ENCODE results near the gene VAPA. TPM values are rescaled to one million over a fixed set of nuclear protein-coding genes. Genes with fewer than 3 reads are reported as not detected.

The VAPA gene
- total RNA-seq, 2 experiments from 2014 or later, result 139 to 176 TPM

DNA sequence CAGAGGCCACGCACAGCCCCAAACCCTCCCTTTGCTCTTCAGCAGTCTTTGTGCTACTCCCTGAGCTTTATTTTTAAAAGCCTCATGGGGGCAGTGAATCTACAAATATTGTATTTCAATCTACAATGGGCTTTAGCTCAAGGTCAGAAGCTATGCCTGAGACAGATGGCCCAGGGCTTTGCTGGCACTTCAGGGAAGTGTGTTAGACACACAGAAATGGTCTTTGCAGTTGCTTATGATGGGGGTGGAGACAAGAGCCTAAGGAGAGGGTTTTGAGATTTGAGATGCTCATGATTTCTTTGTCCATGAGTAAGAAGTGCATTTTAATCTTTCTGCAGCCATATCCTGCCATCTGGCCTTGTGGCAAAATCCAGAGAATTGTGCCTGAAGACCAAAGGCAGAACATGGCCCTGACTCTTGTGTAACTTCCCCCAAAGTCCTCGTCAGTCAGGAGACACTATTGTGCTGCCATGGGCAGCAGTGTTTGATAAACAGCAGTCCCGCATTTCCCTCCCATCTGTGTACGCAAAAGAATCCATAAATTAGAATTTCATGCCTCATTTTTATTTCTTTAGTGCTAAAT, 92.6 kb downstream of the VAPA start:
- no peaks in the 10 kb centered on the region for H3K9me3 ChIP-seq (ENCODE audit: low read length)

DNA sequence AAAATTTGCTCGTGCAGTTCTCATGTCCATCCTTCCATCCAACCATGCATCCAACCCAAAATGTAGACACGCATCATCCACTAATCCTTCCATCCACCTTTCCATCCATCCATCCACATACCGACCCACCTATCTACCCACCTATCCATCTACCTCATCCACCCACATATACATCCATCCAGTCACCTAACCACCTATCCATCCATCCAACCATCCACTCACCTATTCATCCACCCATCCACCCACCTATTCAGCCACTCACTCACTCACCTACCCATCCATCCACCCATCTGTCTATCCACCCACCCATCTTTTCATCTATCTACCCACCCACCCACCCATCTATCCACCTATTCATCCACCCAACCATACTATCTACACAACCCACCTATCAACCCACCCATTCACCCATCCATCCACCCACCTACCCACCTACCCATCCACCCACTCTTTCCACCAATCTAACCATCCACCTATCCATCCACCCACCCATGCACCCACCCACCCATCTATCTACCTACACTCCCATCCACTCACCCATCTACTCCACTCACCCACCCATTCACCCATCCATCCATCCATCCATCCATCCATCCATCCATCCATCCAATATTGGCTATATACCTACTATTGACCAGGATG, 94.3 kb downstream of the VAPA start:
- Histone ChIP-seq H3K4me3 (ENCODE audit: low read depth, low read length, poor library complexity, severe bottlenecking) (no peak overlapping the region), H3K9me3 (ENCODE audit: low read length) (no peaks in the 10 kb centered on the region), H3K36me3 (ENCODE audit: insufficient read depth, low read length) (no peaks in the 10 kb centered on the region), H2AFZ (ENCODE audit: low read length) (no peak overlapping the region), H3K4me1 (ENCODE audit: insufficient read depth, low read length, poor library complexity, severe bottlenecking) (peaks cover 11% of the 10 kb centered on the region), H3K27ac (ENCODE audit: low read depth, low read length, poor library complexity, severe bottlenecking) (no peak overlapping the region), H3K9me2 (ENCODE audit: insufficient read depth, low read length) (no peaks in the 10 kb centered on the region), H4K20me1 (ENCODE audit: insufficient read depth, low read length) (no peaks in the 10 kb centered on the region), H3K79me2 (ENCODE audit: insufficient read depth, low read depth, low read length) (no peaks in the 10 kb centered on the region), H3K4me2 (ENCODE audit: low read length) (no peak overlapping the region)
- intact Hi-C loops (cut with micrococcal nuclease; ENCODE audit: unreplicated experiment), result no loop called here
- ChIA-PET CTCF (ENCODE audit: unreplicated experiment) (no interaction called here), POLR2A (interaction anchor here (0.5 kb wide), 1 partner anchor 1594 kb away, joined by 3 read pairs; no protein-coding TSS in a partner anchor)
- DNase-seq (ENCODE audit: low spot score), result no peak
- no peak for TF ChIP-seq EZH2phosphoT487 (IDR thresholded peaks at IDR 0.05; ENCODE audit: borderline replicate concordance, low read depth, low read length)
- TF ChIP-seq, protein P1, sequence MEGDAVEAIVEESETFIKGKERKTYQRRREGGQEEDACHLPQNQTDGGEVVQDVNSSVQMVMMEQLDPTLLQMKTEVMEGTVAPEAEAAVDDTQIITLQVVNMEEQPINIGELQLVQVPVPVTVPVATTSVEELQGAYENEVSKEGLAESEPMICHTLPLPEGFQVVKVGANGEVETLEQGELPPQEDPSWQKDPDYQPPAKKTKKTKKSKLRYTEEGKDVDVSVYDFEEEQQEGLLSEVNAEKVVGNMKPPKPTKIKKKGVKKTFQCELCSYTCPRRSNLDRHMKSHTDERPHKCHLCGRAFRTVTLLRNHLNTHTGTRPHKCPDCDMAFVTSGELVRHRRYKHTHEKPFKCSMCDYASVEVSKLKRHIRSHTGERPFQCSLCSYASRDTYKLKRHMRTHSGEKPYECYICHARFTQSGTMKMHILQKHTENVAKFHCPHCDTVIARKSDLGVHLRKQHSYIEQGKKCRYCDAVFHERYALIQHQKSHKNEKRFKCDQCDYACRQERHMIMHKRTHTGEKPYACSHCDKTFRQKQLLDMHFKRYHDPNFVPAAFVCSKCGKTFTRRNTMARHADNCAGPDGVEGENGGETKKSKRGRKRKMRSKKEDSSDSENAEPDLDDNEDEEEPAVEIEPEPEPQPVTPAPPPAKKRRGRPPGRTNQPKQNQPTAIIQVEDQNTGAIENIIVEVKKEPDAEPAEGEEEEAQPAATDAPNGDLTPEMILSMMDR (conservative IDR thresholded peaks at IDR 0.05; ENCODE audit: low read length), result no peak
- BruUV-seq (replicated peaks), result no TSS peak

More for the DNA sequence above, 92.6 kb downstream of the VAPA start:
- intact Hi-C loops (cut with micrococcal nuclease; ENCODE audit: unreplicated experiment), result no loop called here
- no peak overlapping the region for H3K27ac ChIP-seq (ENCODE audit: low read depth, low read length, poor library complexity, severe bottlenecking)
- H4K20me1 ChIP-seq (ENCODE audit: insufficient read depth, low read length), result no peaks in the 10 kb centered on the region
- no peaks in the 10 kb centered on the region for H3K9me2 ChIP-seq (ENCODE audit: insufficient read depth, low read length)
- no TSS peak for BruUV-seq (replicated peaks)
- DNase-seq (ENCODE audit: low spot score), result peak; percentile 30
- H3K4me3 ChIP-seq (ENCODE audit: low read depth, low read length, poor library complexity, severe bottlenecking), result no peak overlapping the region
- peaks cover 11% of the 10 kb centered on the region for H3K4me1 ChIP-seq (ENCODE audit: insufficient read depth, low read length, poor library complexity, severe bottlenecking)
- H3K36me3 ChIP-seq (ENCODE audit: insufficient read depth, low read length), result no peaks in the 10 kb centered on the region
- no peak overlapping the region for H3K4me2 ChIP-seq (ENCODE audit: low read length)
- POLR2A ChIA-PET, result no interaction called here
- no peaks in the 10 kb centered on the region for H3K79me2 ChIP-seq (ENCODE audit: insufficient read depth, low read depth, low read length)
- CTCF ChIA-PET (ENCODE audit: unreplicated experiment), result no interaction called here
- no peak for TF ChIP-seq EZH2phosphoT487 (IDR thresholded peaks at IDR 0.05; ENCODE audit: borderline replicate concordance, low read depth, low read length)
- TF ChIP-seq, protein P1 (conservative IDR thresholded peaks at IDR 0.05; ENCODE audit: low read length), result peak; percentile 45; the same call in 1 of the 2 replicates
- H2AFZ ChIP-seq (ENCODE audit: low read length), result no peak overlapping the region

Small RNAs within 50 kb of the gene (small RNA-seq; reads per million reads assigned to genes)
- gene RNA5SP450, result 2.0 reads per million, percentile 78 among the genes with 10 or more reads in this experiment

Other genes with a start within 250 kb of the VAPA start
- not detected in 2 replicates for gene RAB31, start 205.7 kb upstream of the VAPA start, total RNA-seq (2014; rRNA removed; shearing (Covaris generic))
- not detected in 2 replicates for gene RAB31, start 205.7 kb upstream of the VAPA start, total RNA-seq (2022)
- not detected in 2 replicates for gene TXNDC2, start 28.0 kb upstream of the VAPA start, total RNA-seq (2014; rRNA removed; shearing (Covaris generic))
- not detected in 2 replicates for gene TXNDC2, start 28.0 kb upstream of the VAPA start, total RNA-seq (2022)